Endothelial cell of hepatic sinusoid (primary cell): ENCODE results near the gene S100A4.

Experiments used
- in situ Hi-C: cut with HindIII; loops from 2 replicates; pipeline ENCODE4 v1.10.0; 2017; ENCODE audit warnings: low sequenced_read_pairs

Gene S100A4

DNA sequence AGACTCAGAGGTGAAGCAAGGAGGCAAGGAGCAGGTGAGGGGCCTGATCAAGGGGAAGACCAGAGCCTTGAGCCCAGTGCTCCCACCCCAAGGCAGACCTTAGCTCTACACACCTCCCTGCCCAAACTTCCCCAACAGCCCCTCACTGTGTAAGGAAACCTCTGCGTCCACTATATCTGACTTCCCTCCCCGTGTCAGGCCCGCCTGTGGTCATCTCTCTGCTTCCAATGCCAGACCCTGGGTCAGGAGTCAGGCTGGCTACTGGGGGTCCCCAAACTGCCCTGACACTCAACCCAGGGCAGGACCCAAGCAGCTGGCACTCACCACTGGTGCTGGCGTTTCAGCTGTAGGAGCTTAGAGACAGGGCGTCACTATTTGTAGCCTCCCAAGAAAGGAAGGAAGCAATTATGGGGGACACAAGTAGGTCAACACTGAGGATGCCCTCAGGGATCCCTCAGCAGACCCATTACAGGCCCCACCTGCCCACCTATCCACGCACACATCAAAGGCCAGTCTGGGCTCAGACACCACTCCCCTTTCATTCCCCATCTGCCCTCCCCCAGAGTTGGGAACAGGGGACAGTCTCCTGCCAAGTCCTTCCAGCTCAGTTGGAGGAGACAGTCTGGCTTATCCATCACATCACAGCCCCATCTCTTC, 4.3 kb upstream of the S100A4 start:
- in situ Hi-C loops = no loop called here

- in situ Hi-C loops = no loop called here
Observed at GRCh38 chr1:153548722-153549688, 3.4 kb upstream of the S100A4 start, which contains the start of gene S100A3. Gene S100A3 (minus strand): TSS chr1:153549258. CDS start chr1:153548485, 773 bp downstream.

DNA sequence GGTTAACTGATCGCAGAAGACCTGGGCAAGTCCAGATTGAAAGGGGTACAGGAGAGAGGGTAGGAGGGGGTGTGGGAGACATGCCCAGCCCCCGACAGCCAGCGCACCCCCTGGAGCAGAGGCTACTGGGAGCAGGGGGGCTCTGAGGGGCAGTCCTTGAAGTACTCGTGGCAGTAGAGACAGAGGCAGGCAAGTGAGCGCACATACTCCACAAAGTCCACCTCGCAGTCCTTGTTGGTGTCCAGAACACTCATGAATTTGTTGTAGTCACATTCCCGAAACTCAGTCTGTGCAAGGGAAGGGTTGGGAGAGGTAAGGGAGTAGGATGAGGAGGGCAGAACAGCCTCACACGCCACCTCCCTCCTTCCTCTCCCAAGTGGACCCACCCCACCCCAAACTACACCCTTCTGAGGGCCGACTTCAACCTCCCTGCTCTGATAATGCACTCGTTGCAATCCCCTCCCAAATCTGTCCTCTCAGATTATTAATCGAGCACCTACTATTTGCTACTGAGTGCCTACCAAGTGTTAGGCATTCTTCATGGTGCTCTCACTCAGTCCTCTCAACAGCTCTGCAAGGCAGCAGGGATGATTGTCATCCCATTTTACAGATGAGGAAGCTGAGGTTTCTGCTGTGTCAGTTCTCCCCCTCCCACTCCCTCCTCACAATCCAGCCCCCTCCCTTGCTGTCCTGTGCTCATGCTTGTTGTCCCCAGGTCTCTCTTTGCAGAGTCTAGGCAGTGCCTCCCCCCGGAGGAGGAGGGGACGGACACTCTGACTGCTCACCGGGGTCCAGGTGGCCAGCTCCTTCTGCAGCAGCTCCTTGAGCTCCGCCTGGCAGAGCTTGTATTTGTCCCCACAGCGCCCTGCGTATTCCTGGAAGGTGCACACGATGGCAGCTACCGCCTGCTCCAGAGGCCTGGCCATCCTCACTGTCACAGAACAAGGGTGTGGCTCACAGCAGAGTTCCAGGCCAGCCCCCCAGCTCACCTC, 2.2 kb upstream of the S100A4 start:
- in situ Hi-C loops = no loop called here

DNA sequence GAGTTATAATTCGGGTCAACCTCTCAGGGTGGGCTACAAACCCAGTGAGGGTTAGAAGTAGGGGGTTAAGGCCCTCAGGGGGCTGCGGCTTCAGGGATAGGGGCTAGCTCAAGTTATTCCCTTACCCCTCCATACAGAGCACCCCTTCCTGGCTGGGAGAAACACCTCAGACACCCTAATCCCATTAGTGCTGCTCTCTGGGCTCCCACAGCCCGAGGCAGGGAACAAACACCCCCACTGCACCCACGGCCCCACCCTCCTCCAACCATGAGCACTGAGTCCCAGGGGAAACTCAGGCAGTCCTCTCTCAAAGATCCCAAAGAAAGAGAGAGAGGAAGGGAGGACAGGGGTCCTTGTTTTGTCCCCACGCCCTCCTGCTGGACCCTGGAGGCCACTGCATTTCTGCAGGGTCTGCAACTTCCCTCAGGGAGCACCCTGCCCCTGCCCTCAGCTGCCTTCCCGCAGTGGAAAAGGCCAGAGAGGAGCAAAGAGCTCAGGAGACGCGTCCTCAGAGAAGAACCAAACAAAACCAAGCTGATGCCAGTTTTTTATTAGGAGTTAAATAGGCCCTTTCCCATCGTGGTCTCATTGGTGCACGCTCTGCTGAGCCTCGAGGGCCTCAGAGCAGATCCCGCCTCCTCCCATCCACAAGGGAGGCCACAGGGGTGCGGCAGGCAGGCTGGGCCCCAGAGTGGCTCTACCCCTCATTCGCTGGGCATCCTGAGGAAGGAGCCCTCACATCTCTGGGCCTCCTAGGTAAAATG, 1.4 kb upstream of the S100A4 start:
- in situ Hi-C loops = no loop called here

GRCh38 chr1:153546371-153546770, 765 bp upstream of the S100A4 start:
- in situ Hi-C loops = no loop called here

DNA sequence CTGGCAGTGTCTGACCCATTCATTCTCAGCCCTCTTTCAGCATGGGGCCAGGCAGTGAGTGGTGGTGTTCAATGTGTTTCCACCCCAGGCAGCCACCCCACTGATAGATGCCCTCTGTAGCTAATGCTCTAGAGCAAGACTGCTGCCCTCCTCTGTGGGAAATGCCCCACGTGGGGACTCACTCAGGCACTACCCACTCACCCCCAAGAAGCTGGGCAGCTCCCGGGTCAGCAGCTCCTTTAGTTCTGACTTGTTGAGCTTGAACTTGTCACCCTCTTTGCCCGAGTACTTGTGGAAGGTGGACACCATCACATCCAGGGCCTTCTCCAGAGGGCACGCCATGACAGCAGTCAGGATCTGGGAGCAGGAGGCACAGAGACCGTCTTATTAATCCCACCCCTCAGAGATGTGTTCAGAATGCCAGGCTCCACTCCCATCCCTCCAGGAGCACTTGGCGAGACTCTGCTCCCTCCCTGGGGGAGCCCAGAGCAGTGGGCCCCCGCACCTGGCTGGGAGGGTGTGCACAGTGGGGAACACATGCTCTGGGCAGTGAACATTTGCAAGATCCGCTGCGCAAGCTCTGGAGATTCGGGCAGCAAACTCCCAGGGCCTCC, 1.0 kb downstream of the S100A4 start:
- in situ Hi-C loops = no loop called here

- in situ Hi-C loops = no loop called here
Observed at GRCh38 chr1:153543736-153544135, 1.9 kb downstream of the S100A4 start.

GRCh38 chr1:153542956-153543711, 2.5 kb downstream of the S100A4 start:
- in situ Hi-C loops = no loop called here

- in situ Hi-C loops = no loop called here
Observed at GRCh38 chr1:153541641-153542590, 3.7 kb downstream of the S100A4 start.

- in situ Hi-C loops = no loop called here
Observed at GRCh38 chr1:153540394-153541361, 4.9 kb downstream of the S100A4 start, which contains the start of gene S100A5. Gene S100A5 (minus strand): TSS chr1:153540934. CDS start chr1:153540191, 743 bp downstream.

DNA sequence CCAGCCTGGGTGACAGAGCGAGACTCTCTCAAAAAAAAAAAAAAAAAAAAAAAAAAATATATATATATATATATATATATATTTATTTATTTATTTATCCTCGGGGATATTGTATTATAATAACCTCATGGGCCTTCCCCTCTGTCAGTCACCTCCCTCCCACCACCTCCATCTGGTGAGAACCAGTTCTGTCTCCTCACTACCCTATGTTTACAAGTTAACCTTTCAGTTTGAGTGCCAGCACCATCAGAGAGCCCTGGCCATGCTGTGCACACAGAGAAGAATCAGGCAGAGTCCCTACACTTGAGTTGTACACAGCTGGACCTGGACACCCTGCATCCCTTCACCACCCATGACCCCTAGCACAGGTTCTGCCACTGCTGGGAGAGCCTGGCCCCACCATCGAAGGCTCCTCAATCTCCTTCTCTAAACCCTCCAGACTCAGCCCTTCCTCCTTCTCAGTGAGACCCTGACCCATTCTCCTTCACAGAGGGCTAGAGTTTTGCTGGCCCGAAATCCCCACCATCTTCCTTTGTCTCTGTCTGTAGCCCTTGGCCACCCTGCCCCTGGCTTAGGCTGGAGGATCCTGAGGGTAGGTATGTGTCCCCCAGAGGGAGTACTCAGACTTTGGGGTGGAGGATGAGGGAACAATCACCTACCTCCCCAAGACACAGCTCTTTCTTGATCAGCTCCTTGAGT, 6.1 kb downstream of the S100A4 start:
- in situ Hi-C loops = no loop called here

DNA sequence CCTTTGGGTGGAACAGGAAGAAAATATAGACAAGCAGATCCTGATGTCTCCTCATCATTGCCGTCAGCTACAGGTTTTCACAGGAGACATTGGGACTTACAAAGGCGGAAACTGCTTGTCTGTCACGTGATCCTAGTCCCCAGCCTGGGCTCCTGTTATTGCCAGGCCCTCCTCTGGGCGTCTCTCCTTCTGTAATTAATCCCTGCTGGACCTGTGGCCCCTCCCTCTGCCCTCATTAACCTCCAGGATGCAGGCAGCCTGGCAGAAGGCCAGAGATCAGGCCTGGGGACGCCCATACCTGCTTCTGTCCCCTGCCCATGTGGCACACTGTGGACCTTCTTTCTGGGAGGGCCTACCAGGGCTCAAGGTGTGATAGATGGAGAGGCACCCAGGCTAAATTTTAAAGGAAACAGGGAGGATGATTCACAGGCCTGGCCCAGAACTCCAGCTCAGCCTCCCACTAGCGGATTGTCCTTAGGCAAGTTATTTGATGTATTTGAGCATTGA, 7.2 kb downstream of the S100A4 start:
- in situ Hi-C loops = no loop called here

DNA sequence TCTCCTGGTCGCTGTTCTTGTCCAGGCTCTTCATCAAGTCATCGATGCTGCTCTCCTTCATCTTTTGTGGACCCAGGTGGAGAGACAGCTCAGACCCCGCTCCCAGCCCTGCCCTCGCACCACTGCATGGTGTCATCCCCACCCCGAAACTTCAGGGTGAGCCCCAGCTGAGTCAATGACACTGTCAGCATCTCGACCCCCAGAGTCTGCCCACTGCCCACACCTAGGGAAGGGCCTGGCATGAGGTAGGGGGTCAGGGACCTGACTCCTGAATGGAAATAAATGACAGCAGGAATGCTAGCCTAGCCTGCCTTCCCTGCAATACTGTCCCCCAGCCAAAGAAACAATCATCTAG, 8.3 kb downstream of the S100A4 start:
- in situ Hi-C loops = no loop called here

DNA sequence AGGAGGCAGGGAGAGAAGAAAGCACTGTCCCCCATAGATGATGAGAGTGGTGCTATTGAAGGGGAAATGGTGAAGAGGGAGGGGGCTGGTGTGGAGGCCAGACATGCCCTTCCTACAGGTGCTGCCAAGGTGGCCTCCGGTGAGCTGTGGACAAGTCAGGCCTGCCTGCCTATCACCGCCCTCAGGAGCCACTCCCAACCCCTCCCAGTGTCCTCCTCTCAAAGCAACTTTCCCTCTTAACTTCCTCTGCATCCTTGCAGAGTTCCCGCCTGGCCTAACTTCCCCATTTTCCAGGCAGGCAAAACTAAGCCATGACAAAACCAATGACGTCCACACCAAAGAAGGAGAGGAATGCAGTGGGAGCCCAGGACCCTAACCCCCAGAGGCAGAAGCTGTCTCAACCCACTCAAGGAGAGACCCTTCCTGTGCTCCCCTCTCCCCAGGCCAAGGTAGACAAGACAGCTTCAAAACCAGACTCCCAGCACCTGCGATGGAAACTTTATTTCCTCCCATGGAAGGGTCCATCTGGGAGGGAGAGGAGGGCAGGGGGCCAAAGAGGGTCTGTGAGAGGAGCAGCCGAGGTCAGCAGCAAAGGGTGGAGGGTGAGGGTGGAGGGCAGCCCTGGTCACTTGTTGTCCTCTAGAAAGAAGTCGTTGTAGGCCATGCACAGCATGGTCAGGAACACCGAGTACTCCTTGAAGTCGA, 8.8 kb downstream of the S100A4 start:
- in situ Hi-C loops = no loop called here

DNA sequence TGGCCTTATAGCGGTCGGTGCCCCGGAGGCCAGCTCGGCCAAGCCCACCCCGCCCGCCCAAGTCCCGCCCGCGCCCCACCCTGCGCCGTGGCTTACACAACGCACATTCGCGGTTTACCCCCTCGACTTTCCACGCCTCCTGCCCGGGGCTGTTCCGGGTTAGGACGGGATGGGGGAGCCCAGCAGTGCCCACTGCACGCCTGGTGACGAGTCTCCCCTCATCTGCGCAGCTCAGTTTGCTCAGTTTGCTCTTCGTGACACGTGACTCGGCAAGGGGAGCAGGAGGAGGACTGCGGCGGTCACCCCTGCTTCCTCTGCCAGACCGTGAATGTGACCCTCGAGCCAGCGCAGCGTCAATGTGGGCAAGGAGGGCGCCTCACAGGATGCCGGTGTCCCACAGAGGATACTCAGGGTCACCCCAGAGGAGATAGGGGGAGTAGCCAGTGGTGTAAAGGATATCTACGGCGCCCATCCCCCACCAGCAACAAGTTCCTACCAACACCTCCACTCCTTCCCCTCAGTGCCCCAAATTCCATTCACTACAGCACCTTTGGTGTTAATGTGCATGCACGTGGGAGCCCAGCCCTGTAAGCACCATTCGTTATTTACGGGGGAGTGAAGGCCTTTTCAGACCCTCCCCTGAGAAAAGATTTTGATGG, 9.5 kb downstream of the S100A4 start:
- in situ Hi-C loops = no loop called here
